Fibroblast of lung (primary cell): ENCODE results near the gene DENND1A. TPM values are rescaled to one million over a fixed set of nuclear protein-coding genes. Genes with fewer than 3 reads are reported as not detected.

Source experiments
- DNase-seq, 2 donors: peaks; one replicate each; pipeline versions ENCODE4 v3.0.0 to v3.0.0-alpha.2; 2010; ENCODE audit warnings: low read depth in 2 of 2
- H2AFZ ChIP-seq: 2 replicates; pipeline ENCODE4 v1.5.1; 2012; ENCODE audit warnings: low read length, control low read depth, inconsistent platforms
- H3K27ac ChIP-seq: 2 replicates; pipeline ENCODE4 v1.5.1; 2011; ENCODE audit warnings: low read length, control low read depth; ENCODE audit not compliant: insufficient read depth
- H3K27me3 ChIP-seq: 2 replicates; pipeline ENCODE4 v1.5.1; 2011; ENCODE audit warnings: mild to moderate bottlenecking, low read length; ENCODE audit not compliant: control insufficient read depth, insufficient read depth
- H3K36me3 ChIP-seq: 2 replicates; pipeline ENCODE4 v1.5.1; 2011; ENCODE audit warnings: low read length; ENCODE audit not compliant: control insufficient read depth, insufficient read depth
- H3K4me1 ChIP-seq: 2 replicates; pipeline ENCODE4 v1.5.1; 2011; ENCODE audit warnings: low read length; ENCODE audit not compliant: control insufficient read depth, insufficient read depth; ENCODE audit errors: extremely low read depth
- H3K4me2 ChIP-seq: 2 replicates; pipeline ENCODE4 v1.5.1; 2011; ENCODE audit warnings: low read length, control low read depth; ENCODE audit not compliant: insufficient read depth; ENCODE audit errors: extremely low read depth
- H3K4me3 ChIP-seq, 4 experiments: fragments of 200-600 bp in 1 of 4; sonication (generic) in 1 of 4; replicated peaks in 1 of 4; 2 replicates each; pipeline ENCODE4 v1.5.1; 2011 to 2016; ENCODE audit warnings: low read length in 4 of 4, low read depth in 3 of 4, mild to moderate bottlenecking in 3 of 4, control low read depth in 2 of 4, inconsistent platforms in 1 of 4, mixed read lengths in 1 of 4; ENCODE audit not compliant: insufficient read depth in 1 of 4; ENCODE audit errors: control extremely low read depth in 1 of 4
- H3K79me2 ChIP-seq: 2 replicates; pipeline ENCODE4 v1.5.1; 2012; ENCODE audit warnings: mild to moderate bottlenecking, low read length, inconsistent platforms; ENCODE audit not compliant: control insufficient read depth, insufficient read depth
- H3K9ac ChIP-seq: 2 replicates; pipeline ENCODE4 v1.5.1; 2011; ENCODE audit warnings: mild to moderate bottlenecking, low read length, control low read depth; ENCODE audit not compliant: insufficient read depth
- H3K9me3 ChIP-seq: 2 replicates; pipeline ENCODE4 v1.5.1; 2012; ENCODE audit warnings: low read depth, low read length; ENCODE audit not compliant: control insufficient read depth, insufficient read depth
- H4K20me1 ChIP-seq: 2 replicates; pipeline ENCODE4 v1.5.1; 2011; ENCODE audit warnings: low read length; ENCODE audit not compliant: control insufficient read depth, insufficient read depth; ENCODE audit errors: extremely low read depth
- CTCF ChIP-seq, 2 donors: IDR thresholded peaks in 1 of 2; conservative IDR thresholded peaks in 1 of 2; 1 replicate in 1 of 2; 2 replicates in 1 of 2; pipeline ENCODE4 v1.5.1; 2011 to 2012; ENCODE audit warnings: low read length in 2 of 2, control low read depth in 1 of 2, inconsistent platforms in 1 of 2, low read depth in 1 of 2, mild to moderate bottlenecking in 1 of 2
- EZH2 ChIP-seq: IDR thresholded peaks from 2 replicates; pipeline ENCODE4 v1.5.1; 2012; ENCODE audit warnings: low read length, control low read depth, mild to moderate bottlenecking; ENCODE audit errors: missing control alignments
- polyA plus RNA-seq, 2 donors: library from polyadenylated mRNA; depleted of rRNA in 1 of 2; stranded (reverse) in 1 of 2; unstranded in 1 of 2; fragments of >200 nt; gene quantifications; 2 replicates each; pipeline ENCODE4 v1.2.1, GENCODE V29; 2011 to 2012; ENCODE audit warnings: missing spikeins in 1 of 2
- total RNA-seq: library from RNA; depleted of rRNA; stranded (reverse); fragments of >200 nt; gene quantifications from 2 replicates; pipeline ENCODE4 v1.2.1, GENCODE V29; 2014

DENND1A gene
- total and polyA plus RNA-seq, 2 donors (not counting 1 experiment from before 2014, with no cell fraction given) = 13.0 to 18.3 TPM

DNA sequence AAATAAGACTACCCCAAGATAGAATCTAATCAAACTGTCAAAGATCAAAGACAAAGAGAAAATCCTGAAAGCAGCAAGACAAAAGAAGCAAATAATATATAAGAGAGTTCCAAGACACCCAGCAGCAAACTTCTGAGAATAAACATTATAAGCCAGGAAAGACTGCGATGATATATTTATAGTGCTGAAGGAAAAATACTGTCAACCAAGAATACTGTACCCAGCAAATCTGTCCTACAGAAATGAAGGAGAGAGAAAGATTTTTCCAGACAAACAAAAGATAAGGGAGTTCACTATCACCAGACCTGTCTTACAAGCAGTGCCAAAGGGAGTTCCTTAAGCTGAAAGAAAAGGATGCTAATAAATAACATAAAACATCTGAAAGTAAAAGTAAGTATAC is 227.4 kb downstream of the DENND1A start:
- Histone ChIP-seq H2AFZ (no peak overlapping the region), H3K4me3 (no peak overlapping the region), H3K36me3 (no peaks in the 10 kb centered on the region), H3K27me3 (no peaks in the 10 kb centered on the region), H3K9ac (no peak overlapping the region), H4K20me1 (no peaks in the 10 kb centered on the region), H3K79me2 (no peaks in the 10 kb centered on the region), H3K27ac (no peak overlapping the region), H3K4me1 (no peaks in the 10 kb centered on the region), H3K9me3 (no peaks in the 10 kb centered on the region), H3K4me2 (no peak overlapping the region)
- no peak for DNase-seq
- TF ChIP-seq EZH2 = no peak
- TF ChIP-seq CTCF (conservative IDR thresholded peaks at IDR 0.05 in 1 of 2, IDR thresholded peaks at IDR 0.05 in 1 of 2; ENCODE audit: low read depth in 1 of 2, low read length in 2 of 2) = no peak

GRCh38 chr9:123697686-123698085 is 232.2 kb downstream of the DENND1A start:
- no peak overlapping the region for H2AFZ ChIP-seq
- H3K4me1 ChIP-seq = no peaks in the 10 kb centered on the region
- no peak overlapping the region for H3K4me2 ChIP-seq
- H3K27ac ChIP-seq = no peak overlapping the region
- no peak for DNase-seq
- no peaks in the 10 kb centered on the region for H3K79me2 ChIP-seq
- H3K9ac ChIP-seq = no peak overlapping the region
- TF ChIP-seq CTCF (conservative IDR thresholded peaks at IDR 0.05 in 1 of 2, IDR thresholded peaks at IDR 0.05 in 1 of 2; ENCODE audit: low read depth in 1 of 2, low read length in 2 of 2) (no peak), EZH2 (no peak)
- no peak overlapping the region for H3K4me3 ChIP-seq
- no peaks in the 10 kb centered on the region for H3K36me3 ChIP-seq
- H3K9me3 ChIP-seq = no peaks in the 10 kb centered on the region
- H4K20me1 ChIP-seq = no peaks in the 10 kb centered on the region
- H3K27me3 ChIP-seq = no peaks in the 10 kb centered on the region

- Histone ChIP-seq H2AFZ (no peak overlapping the region), H3K27me3 (no peaks in the 10 kb centered on the region), H3K27ac (no peak overlapping the region), H3K9me3 (no peaks in the 10 kb centered on the region), H3K4me1 (no peaks in the 10 kb centered on the region), H3K9ac (no peak overlapping the region), H4K20me1 (no peaks in the 10 kb centered on the region), H3K79me2 (no peaks in the 10 kb centered on the region), H3K4me3 (no peak overlapping the region), H3K36me3 (no peaks in the 10 kb centered on the region), H3K4me2 (no peak overlapping the region)
- DNase-seq = peak in 1 of 2 donors; percentile 8
- TF ChIP-seq CTCF (conservative IDR thresholded peaks at IDR 0.05 in 1 of 2, IDR thresholded peaks at IDR 0.05 in 1 of 2; ENCODE audit: low read depth in 1 of 2, low read length in 2 of 2) = no peak
Measured at GRCh38 chr9:123696476-123696875, 233.4 kb downstream of the DENND1A start.
